Calu3 (cell line): ENCODE results near the gene MAP3K6. TPM values are rescaled to one million over a fixed set of nuclear protein-coding genes. Genes with fewer than 3 reads are reported as not detected.
"Not testable (repeated sequence)": the region's sequence is repeated elsewhere in the genome, so short reads cannot be mapped to it uniquely, and the experiment has no call there.

Source experiments
- BruUV-seq: library from RNA; stranded (reverse); fragments of 400-500 nt; replicated peaks from 2 replicates; lab custom pipeline; 2021; lab: Mats Ljungman, UMichigan
- CTCF ChIA-PET: fragments of 300-600 bp; sonication (Branson Sonifier 250); formaldehyde crosslinking; loops from one replicate; lab custom pipeline; 2022; ENCODE audit warnings: antibody characterized with exemption; lab: Charles Lee
- DNase-seq: peaks from one replicate; pipeline ENCODE4 v3.0.0; 2022
- H3K27ac Mint-ChIP-seq: one replicate; pipeline ENCODE4 v1.8.0; 2022; ENCODE audit warnings: mixed read lengths; ENCODE audit not compliant: unreplicated experiment
- H3K27me3 Mint-ChIP-seq: one replicate; pipeline ENCODE4 v1.8.0; 2022; ENCODE audit warnings: mixed read lengths; ENCODE audit not compliant: unreplicated experiment
- H3K36me3 Mint-ChIP-seq: one replicate; pipeline ENCODE4 v1.8.0; 2022; ENCODE audit warnings: mild to moderate bottlenecking, moderate library complexity, mixed read lengths; ENCODE audit not compliant: insufficient read depth, unreplicated experiment
- H3K4me1 Mint-ChIP-seq: one replicate; pipeline ENCODE4 v1.8.0; 2022; ENCODE audit warnings: mild to moderate bottlenecking, low read depth, mixed read lengths; ENCODE audit not compliant: unreplicated experiment
- H3K4me3 Mint-ChIP-seq: one replicate; pipeline ENCODE4 v1.8.0; 2022; ENCODE audit warnings: mild to moderate bottlenecking, low read depth, moderate library complexity, mixed read lengths; ENCODE audit not compliant: unreplicated experiment
- H3K9me3 Mint-ChIP-seq: one replicate; pipeline ENCODE4 v1.8.0; 2022; ENCODE audit warnings: low read depth, mixed read lengths; ENCODE audit not compliant: unreplicated experiment
- intact Hi-C: fragments of 100-400 bp; cut with micrococcal nuclease; formaldehyde crosslinking; loops from one replicate; pipeline ENCODE4 v1.10.0; 2022; ENCODE audit not compliant: unreplicated experiment
- total RNA-seq: library from RNA; stranded (reverse); gene quantifications from 2 replicates; pipeline ENCODE4 v1.2.3, GENCODE V29; 2022
- TF ChIP-seq, protein P1 (sequence below): fragments of 200-600 bp; IDR thresholded peaks from one replicate; pipeline ENCODE4 v1.8.0; 2022; ENCODE audit warnings: antibody characterized with exemption; ENCODE audit not compliant: unreplicated experiment

Gene MAP3K6
- total RNA-seq, 1 experiment from 2014 or later, result 10.3 TPM

DNA sequence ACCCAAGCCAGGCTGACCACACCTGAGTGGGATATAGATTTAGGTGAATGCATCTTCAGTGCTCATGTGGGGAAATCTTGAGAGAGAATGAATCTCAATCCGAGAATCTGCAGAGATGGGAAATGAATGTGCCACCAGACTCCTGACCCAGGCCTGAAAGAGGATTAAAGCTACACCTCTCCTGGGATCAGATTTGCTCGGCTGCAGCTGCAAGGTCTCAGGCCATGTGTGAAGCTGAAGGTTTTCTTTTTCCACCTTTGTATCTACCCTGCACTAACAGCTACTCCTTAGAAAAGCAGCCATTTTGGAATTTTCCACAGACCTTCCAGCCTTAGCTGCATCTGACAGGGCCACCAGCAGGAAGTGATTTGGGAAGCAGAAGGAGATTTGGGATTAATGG lies 43.9 kb upstream of the MAP3K6 start:
- H3K27me3 Mint-ChIP-seq, result no peaks in the 10 kb centered on the region
- no peak overlapping the region for H3K27ac Mint-ChIP-seq
- TF ChIP-seq, protein P1, sequence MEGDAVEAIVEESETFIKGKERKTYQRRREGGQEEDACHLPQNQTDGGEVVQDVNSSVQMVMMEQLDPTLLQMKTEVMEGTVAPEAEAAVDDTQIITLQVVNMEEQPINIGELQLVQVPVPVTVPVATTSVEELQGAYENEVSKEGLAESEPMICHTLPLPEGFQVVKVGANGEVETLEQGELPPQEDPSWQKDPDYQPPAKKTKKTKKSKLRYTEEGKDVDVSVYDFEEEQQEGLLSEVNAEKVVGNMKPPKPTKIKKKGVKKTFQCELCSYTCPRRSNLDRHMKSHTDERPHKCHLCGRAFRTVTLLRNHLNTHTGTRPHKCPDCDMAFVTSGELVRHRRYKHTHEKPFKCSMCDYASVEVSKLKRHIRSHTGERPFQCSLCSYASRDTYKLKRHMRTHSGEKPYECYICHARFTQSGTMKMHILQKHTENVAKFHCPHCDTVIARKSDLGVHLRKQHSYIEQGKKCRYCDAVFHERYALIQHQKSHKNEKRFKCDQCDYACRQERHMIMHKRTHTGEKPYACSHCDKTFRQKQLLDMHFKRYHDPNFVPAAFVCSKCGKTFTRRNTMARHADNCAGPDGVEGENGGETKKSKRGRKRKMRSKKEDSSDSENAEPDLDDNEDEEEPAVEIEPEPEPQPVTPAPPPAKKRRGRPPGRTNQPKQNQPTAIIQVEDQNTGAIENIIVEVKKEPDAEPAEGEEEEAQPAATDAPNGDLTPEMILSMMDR, result no peak
- no peak overlapping the region for H3K4me3 Mint-ChIP-seq
- peaks cover 23% of the 10 kb centered on the region for H3K36me3 Mint-ChIP-seq
- H3K9me3 Mint-ChIP-seq, result no peaks in the 10 kb centered on the region
- no peaks in the 10 kb centered on the region for H3K4me1 Mint-ChIP-seq
- CTCF ChIA-PET, result interaction anchor here (1.0 kb wide), 1 partner anchor 10 kb away, joined by 4 read pairs; no protein-coding TSS in a partner anchor
- DNase-seq, result no peak
- no TSS peak for BruUV-seq
- intact Hi-C loops, result no loop called here

DNA sequence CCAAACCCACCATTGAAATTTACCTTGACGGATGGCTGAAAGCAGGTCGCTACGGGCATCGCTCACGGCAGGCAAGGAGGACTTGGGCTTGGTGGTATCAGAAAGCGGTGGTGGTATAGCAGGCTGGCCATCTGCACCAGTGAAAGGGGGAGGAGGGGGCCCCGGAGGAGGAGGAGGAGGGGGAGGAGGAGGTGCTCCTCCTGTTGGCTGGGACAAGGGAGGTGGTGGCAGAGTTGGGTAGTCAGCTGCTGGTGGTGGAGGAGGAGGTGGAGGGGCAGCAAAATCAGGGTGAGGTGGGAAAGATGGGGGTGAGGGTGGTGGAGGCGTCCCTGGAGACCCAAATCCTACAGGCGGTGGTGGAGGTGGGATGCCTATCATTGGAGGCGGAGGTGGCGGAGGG lies 42.9 kb upstream of the MAP3K6 start:
- intact Hi-C loops, result no loop called here
- CTCF ChIA-PET, result interaction anchor here (1.0 kb wide), 1 partner anchor 11 kb away, joined by 4 read pairs; no protein-coding TSS in a partner anchor
- BruUV-seq, result no TSS peak

DNA sequence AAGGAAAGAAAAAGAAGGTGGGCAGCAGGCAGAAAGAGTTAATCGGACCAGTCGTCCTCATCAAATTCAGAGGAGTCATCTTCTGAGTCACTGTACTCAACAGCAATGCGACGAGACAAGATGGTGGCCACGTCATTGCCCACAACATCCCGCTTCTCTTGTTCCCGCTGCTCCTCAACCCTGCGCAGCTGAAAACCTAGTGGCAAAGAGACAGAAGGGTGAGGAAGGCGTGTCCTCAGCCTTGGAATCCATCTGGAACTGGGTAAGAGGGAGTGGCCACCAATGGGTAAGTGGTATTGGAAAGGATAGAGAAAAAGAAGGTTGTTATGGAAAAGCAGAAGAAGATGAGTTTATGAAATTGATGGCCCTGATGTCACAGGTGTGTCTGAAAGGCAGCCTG lies 41.4 kb upstream of the MAP3K6 start:
- no TSS peak for BruUV-seq
- Mint-ChIP-seq H3K27me3 (no peaks in the 10 kb centered on the region), H3K36me3 (peaks cover 13% of the 10 kb centered on the region), H3K9me3 (no peaks in the 10 kb centered on the region), H3K27ac (no peak overlapping the region), H3K4me1 (no peaks in the 10 kb centered on the region), H3K4me3 (no peak overlapping the region)
- CTCF ChIA-PET, result no interaction called here
- TF ChIP-seq, protein P1, result no peak
- intact Hi-C loops, result no loop called here
- no peak for DNase-seq

More for the DNA sequence above, 42.9 kb upstream of the MAP3K6 start:
- Mint-ChIP-seq H3K9me3 (no peaks in the 10 kb centered on the region), H3K36me3 (peaks cover 17% of the 10 kb centered on the region), H3K4me3 (no peak overlapping the region), H3K27ac (no peak overlapping the region), H3K4me1 (no peaks in the 10 kb centered on the region), H3K27me3 (no peaks in the 10 kb centered on the region)
- no peak for DNase-seq
- TF ChIP-seq, protein P1, result no peak

DNA sequence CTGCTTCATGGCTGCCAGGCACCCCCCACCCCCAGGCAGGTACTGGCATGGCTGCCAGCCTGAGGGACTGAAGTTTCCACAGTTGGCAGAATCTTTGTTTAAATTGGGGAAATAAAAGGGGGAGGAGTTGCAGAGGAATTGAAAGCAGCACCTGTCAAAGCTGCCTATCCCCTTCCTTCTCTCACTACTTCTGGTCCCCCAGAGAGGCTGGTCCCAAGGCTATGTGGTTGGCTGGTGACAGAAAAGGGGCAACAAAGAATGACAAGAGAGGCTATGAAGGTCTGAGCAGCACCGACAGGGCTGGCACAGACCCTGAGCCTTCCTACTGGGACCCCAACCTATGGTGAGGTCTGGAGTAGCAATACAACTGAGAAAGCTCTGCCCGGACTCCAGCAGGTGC lies 40.0 kb upstream of the MAP3K6 start:
- peaks cover 13% of the 10 kb centered on the region for H3K36me3 Mint-ChIP-seq
- H3K4me1 Mint-ChIP-seq, H3K27me3 Mint-ChIP-seq, H3K9me3 Mint-ChIP-seq, CTCF ChIA-PET, DNase-seq, H3K4me3 Mint-ChIP-seq, H3K27ac Mint-ChIP-seq, BruUV-seq, intact Hi-C loops: not testable (repeated sequence)

DNA sequence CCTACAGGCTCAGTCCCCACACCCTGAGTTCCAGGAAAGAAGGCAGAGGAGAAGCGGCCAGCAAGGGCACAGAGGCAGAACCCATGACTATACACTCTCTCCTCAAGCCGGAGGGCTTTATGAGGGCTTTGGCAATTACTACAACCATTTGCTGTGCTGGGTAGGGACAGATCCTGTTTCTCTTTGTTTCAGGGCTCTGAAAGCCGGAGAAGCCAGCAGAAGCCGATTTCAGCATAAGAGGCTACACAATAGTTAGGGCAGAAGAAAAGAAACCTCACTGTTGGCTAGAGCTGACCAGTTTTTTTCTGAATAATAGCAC lies 39.6 kb upstream of the MAP3K6 start:
- no peak overlapping the region for H3K4me3 Mint-ChIP-seq
- no peak overlapping the region for H3K27ac Mint-ChIP-seq
- CTCF ChIA-PET, result no interaction called here
- intact Hi-C loops, result no loop called here
- H3K36me3 Mint-ChIP-seq, result peaks cover 13% of the 10 kb centered on the region
- no TSS peak for BruUV-seq
- H3K9me3 Mint-ChIP-seq, result no peaks in the 10 kb centered on the region
- TF ChIP-seq, protein P1, result no peak
- H3K27me3 Mint-ChIP-seq, result no peaks in the 10 kb centered on the region
- no peak for DNase-seq
- H3K4me1 Mint-ChIP-seq, result no peaks in the 10 kb centered on the region

DNA sequence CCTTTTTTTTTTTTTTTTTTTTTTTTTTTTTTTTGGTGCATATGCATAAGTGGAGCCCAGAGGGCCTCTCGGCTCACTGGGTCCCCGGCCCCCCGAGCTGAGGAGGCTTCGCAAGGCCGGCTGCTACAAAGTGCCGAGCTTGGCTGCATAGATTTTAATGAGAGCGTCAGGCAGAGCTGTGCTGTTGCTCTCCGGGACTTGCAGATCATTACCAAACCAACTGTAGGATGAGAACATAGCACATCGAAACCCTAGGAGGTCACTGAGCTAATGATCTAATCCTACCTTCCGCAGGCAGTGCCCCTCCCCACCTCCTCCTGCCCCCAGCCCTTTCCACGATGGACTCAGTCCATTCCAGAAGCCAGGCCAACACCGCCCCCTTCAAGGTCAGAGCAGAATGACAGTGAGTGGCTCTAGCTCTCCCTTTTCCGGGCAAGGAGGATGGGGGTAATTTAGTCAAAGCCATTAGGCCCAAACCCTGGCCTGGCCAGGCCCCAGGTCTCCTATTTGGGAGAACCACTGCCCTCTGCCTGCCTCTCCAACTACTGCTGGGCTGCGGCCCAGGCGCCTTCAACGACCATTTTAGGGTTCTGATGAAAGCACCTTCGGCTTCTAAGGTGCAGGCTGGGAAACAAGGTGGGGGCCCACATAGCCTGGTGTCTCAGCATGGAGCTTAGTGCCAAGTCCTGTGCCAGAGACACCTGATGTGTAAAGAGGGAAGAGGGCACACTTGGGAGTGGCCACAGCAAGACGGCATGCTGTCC lies 39.0 kb upstream of the MAP3K6 start:
- CTCF ChIA-PET, result interaction anchor here (0.5 kb wide), 1 partner anchor 152 kb away, joined by 4 read pairs; no protein-coding TSS in a partner anchor
- H3K4me3 Mint-ChIP-seq, H3K9me3 Mint-ChIP-seq, BruUV-seq, DNase-seq, H3K27ac Mint-ChIP-seq, H3K27me3 Mint-ChIP-seq, H3K4me1 Mint-ChIP-seq, intact Hi-C loops: not testable (repeated sequence)
- peaks cover 13% of the 10 kb centered on the region for H3K36me3 Mint-ChIP-seq
